Transverse colon (tissue), 4 donors: ENCODE data around the gene WDR62. TPM values are rescaled to one million over a fixed set of nuclear protein-coding genes. Genes with fewer than 3 reads are reported as not detected.

Source experiments
- DNase-seq: peaks from one replicate; pipeline ENCODE4 v3.0.0-alpha.2; 2019
- H3K27ac ChIP-seq, 4 donors: fragments of 200-600 bp; sonication (generic); 2 replicates each; pipeline ENCODE4 v1.5.1; 2016 to 2018; ENCODE audit warnings: inconsistent platforms in 4 of 4
- H3K27me3 ChIP-seq: fragments of 200-600 bp; sonication (generic); 2 replicates; pipeline ENCODE4 v1.5.1; 2017; ENCODE audit warnings: inconsistent platforms
- H3K36me3 ChIP-seq, 4 donors: fragments of 200-600 bp; sonication (generic); 2 replicates each; pipeline ENCODE4 v1.5.1; 2017 to 2019; ENCODE audit warnings: inconsistent platforms in 4 of 4
- H3K4me1 ChIP-seq, 4 donors: fragments of 200-600 bp; sonication (generic); 2 replicates each; pipeline ENCODE4 v1.5.1; 2017 to 2020; ENCODE audit warnings: inconsistent platforms in 4 of 4
- H3K4me3 ChIP-seq, 4 donors: fragments of 200-600 bp; sonication (generic); 1 replicate in 1 of 4; 2 replicates in 3 of 4; pipeline versions ENCODE4 v1.5.1 to v1.6.1; 2017 to 2019; ENCODE audit warnings: inconsistent platforms in 4 of 4
- H3K9me3 ChIP-seq, 2 donors: fragments of 200-600 bp; sonication (generic); 2 replicates each; pipeline ENCODE4 v1.5.1; 2017 to 2019; ENCODE audit warnings: inconsistent platforms in 2 of 2
- EP300 ChIP-seq: sonication (generic); formaldehyde crosslinking; IDR thresholded peaks from one replicate; pipeline ENCODE4 v1.6.1; 2017; ENCODE audit warnings: antibody characterized with exemption, low read depth
- POLR2A ChIP-seq: fragments of 450-650 bp; IDR thresholded peaks from one replicate; pipeline ENCODE4 v1.6.1; 2016; ENCODE audit warnings: antibody characterized with exemption, mild to moderate bottlenecking, moderate library complexity
- POLR2AphosphoS5 ChIP-seq, 3 donors: sonication (generic); formaldehyde crosslinking; IDR thresholded peaks; one replicate each; pipeline ENCODE4 v1.6.1; 2016; ENCODE audit warnings: antibody characterized with exemption in 3 of 3
- WGBS, 2 donors: methylation state at CpG; one replicate each; pipeline ENCODE4 v1.1.5; 2018; ENCODE audit warnings: low coverage in 1 of 2; 5-methylcytosine and 5-hydroxymethylcytosine counted together
- in situ Hi-C, 4 donors: fragments of 200-750 bp; cut with MboI; loops; one replicate each; pipeline versions ENCODE4 v1.15.0 to v1.15.1; 2017; ENCODE audit warnings: low sequenced_read_pairs in 3 of 4, low pct_ligation_motif_present in 1 of 4, low pct_unique_long_range_greater_than_20kb in 1 of 4
- intact Hi-C: fragments of 100-400 bp; cut with DNase I; formaldehyde crosslinking; loops from one replicate; pipeline ENCODE4 v1.15.1; 2023; ENCODE audit warnings: low total_unique reads
- total RNA-seq, 4 donors: library from RNA; depleted of rRNA; stranded (reverse); fragments of >200 nt; gene quantifications; one replicate each; pipeline ENCODE4 v1.1.0, GENCODE V29; 2016
- TF ChIP-seq, protein P1 (sequence below), 5 experiments: fragments of 200-600 bp in 3 of 5; fragments of 450-650 bp in 2 of 5; sonication (generic) in 3 of 5; IDR thresholded peaks; 1 replicate in 2 of 5; 2 replicates in 3 of 5; pipeline ENCODE4 v1.5.1; 2016 to 2017; ENCODE audit warnings: antibody characterized with exemption in 5 of 5, inconsistent platforms in 3 of 5, mild to moderate bottlenecking in 2 of 5, moderate library complexity in 1 of 5

WDR62 gene
- total RNA-seq, 4 donors from 2014 or later = 0.37 to 20.7 (median 0.97) TPM

DNA sequence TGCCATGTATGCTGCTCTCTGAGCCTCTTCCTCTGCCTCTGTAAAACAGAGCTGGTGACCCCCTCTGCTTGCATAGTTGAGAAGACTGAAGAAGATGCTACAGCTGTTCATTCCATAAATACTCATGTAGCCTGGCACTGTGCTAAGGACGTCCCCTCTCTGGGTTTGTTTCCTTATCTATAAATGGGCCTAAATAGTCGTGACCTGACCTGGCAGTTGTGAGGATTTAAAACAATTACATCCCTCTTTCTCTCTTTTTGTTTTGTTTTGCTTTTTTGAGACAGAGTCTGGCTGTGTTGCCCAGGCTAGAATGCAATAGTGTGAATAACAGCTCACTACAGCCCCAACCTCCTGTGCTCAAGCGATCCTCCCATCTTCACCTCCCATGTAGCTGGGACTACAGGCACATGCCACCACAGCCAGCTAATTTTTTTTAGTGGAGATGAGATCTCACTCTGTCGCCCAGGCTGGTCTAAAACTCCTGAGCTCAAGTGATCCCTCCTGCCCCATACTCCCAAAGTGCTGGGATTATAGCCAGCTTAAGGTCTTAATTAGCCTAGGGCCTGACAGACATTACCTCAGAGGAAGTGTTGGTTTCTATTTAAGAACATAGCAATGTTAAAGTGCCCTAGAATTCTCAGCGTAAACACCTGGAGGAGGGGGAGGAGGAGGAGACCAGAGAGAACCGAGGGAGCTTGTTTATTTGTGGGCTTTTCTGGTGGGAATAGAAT, 4.6 kb downstream of the WDR62 start:
- Histone ChIP-seq H3K9me3 (no peaks in the 10 kb centered on the region), H3K27ac (no peak overlapping the region), H3K27me3 (no peaks in the 10 kb centered on the region), H3K36me3 (no peaks in the 10 kb centered on the region), H3K4me3 (no peak overlapping the region), H3K4me1 (peaks cover 7 to 10% (median 7%) of the 10 kb centered on the region in 4 donors)
- WGBS, 2 donors = 73 to 82% methylated on average over 4 to 6 of the region's 6 CpGs
- TF ChIP-seq EP300 = no peak
- TF ChIP-seq POLR2AphosphoS5 (IDR thresholded peaks at IDR 0.05) = no peak
- no peak for TF ChIP-seq POLR2A
- TF ChIP-seq, protein P1, sequence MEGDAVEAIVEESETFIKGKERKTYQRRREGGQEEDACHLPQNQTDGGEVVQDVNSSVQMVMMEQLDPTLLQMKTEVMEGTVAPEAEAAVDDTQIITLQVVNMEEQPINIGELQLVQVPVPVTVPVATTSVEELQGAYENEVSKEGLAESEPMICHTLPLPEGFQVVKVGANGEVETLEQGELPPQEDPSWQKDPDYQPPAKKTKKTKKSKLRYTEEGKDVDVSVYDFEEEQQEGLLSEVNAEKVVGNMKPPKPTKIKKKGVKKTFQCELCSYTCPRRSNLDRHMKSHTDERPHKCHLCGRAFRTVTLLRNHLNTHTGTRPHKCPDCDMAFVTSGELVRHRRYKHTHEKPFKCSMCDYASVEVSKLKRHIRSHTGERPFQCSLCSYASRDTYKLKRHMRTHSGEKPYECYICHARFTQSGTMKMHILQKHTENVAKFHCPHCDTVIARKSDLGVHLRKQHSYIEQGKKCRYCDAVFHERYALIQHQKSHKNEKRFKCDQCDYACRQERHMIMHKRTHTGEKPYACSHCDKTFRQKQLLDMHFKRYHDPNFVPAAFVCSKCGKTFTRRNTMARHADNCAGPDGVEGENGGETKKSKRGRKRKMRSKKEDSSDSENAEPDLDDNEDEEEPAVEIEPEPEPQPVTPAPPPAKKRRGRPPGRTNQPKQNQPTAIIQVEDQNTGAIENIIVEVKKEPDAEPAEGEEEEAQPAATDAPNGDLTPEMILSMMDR (IDR thresholded peaks at IDR 0.05) = no peak
- in situ Hi-C loops (loop anchor here in 1 of 4 donors (10.0 kb wide), 1 partner anchor 55 kb away; the partner anchor contains the start of gene SYNE4), intact Hi-C loops (no loop called here)
- DNase-seq = no peak

DNA sequence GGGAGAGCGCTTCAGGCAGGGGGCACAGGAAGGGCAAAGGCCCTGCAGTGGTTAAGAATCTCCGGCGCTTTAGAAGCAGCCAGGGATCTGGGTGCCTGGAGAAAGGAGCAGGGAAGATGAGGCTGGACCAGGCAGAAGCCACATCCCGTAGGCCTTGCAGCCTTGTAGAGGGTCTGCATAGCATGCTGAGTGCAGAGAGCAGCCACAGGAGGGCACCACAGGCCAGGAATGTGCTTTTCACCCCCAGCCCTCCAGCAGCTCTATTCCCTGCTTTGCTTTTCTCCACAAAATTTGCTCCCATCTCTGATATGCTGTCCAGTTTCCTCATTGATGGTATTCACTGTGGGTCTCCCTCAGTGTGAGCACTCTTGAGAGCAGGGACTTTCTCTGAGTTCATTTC, 5.7 kb downstream of the WDR62 start:
- no peak overlapping the region for H3K4me3 ChIP-seq
- H3K27me3 ChIP-seq = no peaks in the 10 kb centered on the region
- peaks cover 0 to 4% (median 1%) of the 10 kb centered on the region in 4 donors for H3K4me1 ChIP-seq
- in situ Hi-C loops (no loop called here), intact Hi-C loops (no loop called here)
- WGBS, 2 donors = 82% methylated on average over 4 of the region's 4 CpGs; no CpG with 5 or more reads in 1 of the 2 donors
- DNase-seq = peak; percentile 24
- TF ChIP-seq POLR2AphosphoS5 (IDR thresholded peaks at IDR 0.05) = no peak
- TF ChIP-seq, protein P1 (IDR thresholded peaks at IDR 0.05) = peak; percentile 17 to 39 (median 30)
- no peaks in the 10 kb centered on the region for H3K36me3 ChIP-seq
- no peak overlapping the region for H3K27ac ChIP-seq
- H3K9me3 ChIP-seq = no peaks in the 10 kb centered on the region

DNA sequence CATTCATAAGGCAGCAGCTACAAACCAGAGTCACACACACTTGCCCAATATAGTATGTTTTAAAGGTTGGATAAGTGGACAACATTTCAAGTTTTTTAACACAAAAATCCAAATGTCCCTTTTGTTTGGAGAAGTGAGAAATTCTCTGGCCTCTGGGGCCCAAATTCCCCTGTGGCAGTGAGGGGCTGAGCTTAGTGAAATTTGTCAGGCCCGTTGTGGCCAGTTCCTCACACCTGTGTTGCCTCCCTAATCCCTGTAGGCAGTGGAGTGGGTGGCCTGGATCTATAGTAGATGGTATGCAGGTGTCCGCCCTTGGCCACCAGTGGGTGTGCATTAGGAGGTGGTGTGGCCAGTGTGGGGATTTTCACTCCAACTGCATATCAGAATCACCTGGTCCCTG, 6.7 kb downstream of the WDR62 start:
- H3K4me3 ChIP-seq = no peak overlapping the region
- intact Hi-C loops = no loop called here
- no peaks in the 10 kb centered on the region for H3K36me3 ChIP-seq
- no peak for DNase-seq
- TF ChIP-seq, protein P1 (IDR thresholded peaks at IDR 0.05) = no peak
- TF ChIP-seq POLR2A = no peak
- TF ChIP-seq POLR2AphosphoS5 (IDR thresholded peaks at IDR 0.05) = no peak
- TF ChIP-seq EP300 = no peak
- H3K27me3 ChIP-seq = no peaks in the 10 kb centered on the region
- 100% methylated on average over 2 of the region's 2 CpGs; no CpG with 5 or more reads in 1 of the 2 donors for WGBS, 2 donors
- H3K27ac ChIP-seq = no peak overlapping the region
- H3K9me3 ChIP-seq = no peaks in the 10 kb centered on the region
- H3K4me1 ChIP-seq = no peaks in the 10 kb centered on the region
- in situ Hi-C loops = no loop called here

DNA sequence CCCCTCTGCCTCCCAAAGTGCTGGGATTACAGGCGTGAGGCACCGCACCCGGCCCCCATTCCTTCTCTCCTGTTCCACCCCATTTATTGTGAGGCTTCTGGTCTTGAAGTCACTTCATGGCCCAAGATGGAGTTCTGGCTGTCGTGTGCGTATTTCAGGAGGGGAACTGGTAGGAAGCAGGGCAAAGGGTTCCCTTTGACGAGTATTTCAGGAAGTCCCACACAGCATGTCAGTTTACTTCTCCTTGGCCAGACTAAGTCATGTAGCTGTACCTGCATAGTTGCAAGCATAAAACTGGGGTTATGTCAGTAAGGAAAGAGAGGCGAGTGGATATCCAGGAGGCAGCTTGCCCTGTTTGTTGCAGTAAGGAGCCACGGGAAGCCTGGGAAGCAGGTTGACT, 10.1 kb downstream of the WDR62 start:
- no peaks in the 10 kb centered on the region for H3K4me1 ChIP-seq
- H3K9me3 ChIP-seq = no peaks in the 10 kb centered on the region
- WGBS, 2 donors = 97 to 100% methylated on average over 3 to 8 of the region's 8 CpGs
- H3K36me3 ChIP-seq = no peaks in the 10 kb centered on the region
- intact Hi-C loops = no loop called here
- no peaks in the 10 kb centered on the region for H3K27me3 ChIP-seq
- in situ Hi-C loops = no loop called here
- H3K4me3 ChIP-seq = no peak overlapping the region
- H3K27ac ChIP-seq = no peak overlapping the region
- TF ChIP-seq EP300 (no peak), POLR2A (no peak), POLR2AphosphoS5 (IDR thresholded peaks at IDR 0.05) (no peak)
- TF ChIP-seq, protein P1 (IDR thresholded peaks at IDR 0.05) = no peak
- DNase-seq = no peak
